Osteoblast (primary cell): Measurements from ENCODE around the gene GAL3ST2. TPM values are rescaled to one million over a fixed set of nuclear protein-coding genes. Genes with fewer than 3 reads are reported as not detected.
"Not testable (repeated sequence)": the region's sequence is repeated elsewhere in the genome, so short reads cannot be mapped to it uniquely, and the experiment has no call there.

Experiments used
- DNase-seq: peaks from one replicate; pipeline ENCODE4 v3.0.0; 2011; ENCODE audit warnings: low spot score, mixed read lengths; ENCODE audit not compliant: insufficient read length; ENCODE audit errors: missing footprints
- H2AFZ ChIP-seq: 2 replicates; pipeline ENCODE4 v1.6.0; 2011; ENCODE audit warnings: mild to moderate bottlenecking, low read length
- H3K27ac ChIP-seq: 2 replicates; pipeline ENCODE4 v1.5.1; 2011; ENCODE audit warnings: mild to moderate bottlenecking, low read depth, low read length, moderate library complexity
- H3K27me3 ChIP-seq: 2 replicates; pipeline ENCODE4 v1.6.0; 2012; ENCODE audit warnings: mild to moderate bottlenecking, control low read depth, inconsistent platforms, low read length, moderate library complexity; ENCODE audit not compliant: insufficient read depth
- H3K36me3 ChIP-seq: 2 replicates; pipeline ENCODE4 v1.5.1; 2011; ENCODE audit warnings: mild to moderate bottlenecking, low read length, control low read depth, moderate library complexity; ENCODE audit not compliant: insufficient read depth
- H3K4me1 ChIP-seq: 2 replicates; pipeline ENCODE4 v1.5.1; 2011; ENCODE audit warnings: mild to moderate bottlenecking, low read length, control low read depth, moderate library complexity; ENCODE audit not compliant: insufficient read depth
- H3K4me2 ChIP-seq: 2 replicates; pipeline ENCODE4 v1.6.0; 2011; ENCODE audit warnings: mild to moderate bottlenecking, low read length; ENCODE audit not compliant: insufficient read depth
- H3K4me3 ChIP-seq: fragments of 200-600 bp; sonication (generic); 3 replicates; pipeline ENCODE4 v1.5.1; 2012; ENCODE audit warnings: mild to moderate bottlenecking, low read length, inconsistent platforms; ENCODE audit not compliant: insufficient read depth
- H3K79me2 ChIP-seq: 2 replicates; pipeline ENCODE4 v1.6.0; 2012; ENCODE audit warnings: mild to moderate bottlenecking, low read length, control low read depth, inconsistent platforms; ENCODE audit not compliant: insufficient read depth
- H3K9me3 ChIP-seq: 2 replicates; pipeline ENCODE4 v1.5.1; 2011; ENCODE audit warnings: low read depth, low read length, control low read depth
- H4K20me1 ChIP-seq: 2 replicates; pipeline ENCODE4 v1.6.0; 2012; ENCODE audit warnings: mild to moderate bottlenecking, low read length, control low read depth; ENCODE audit not compliant: insufficient read depth
- total RNA-seq: library from RNA; depleted of rRNA; stranded (reverse); fragments of >200 nt; gene quantifications from 2 replicates; pipeline ENCODE4 v1.2.3, GENCODE V29; 2012
- TF ChIP-seq, protein P1 (sequence below): IDR thresholded peaks from 2 replicates; pipeline ENCODE4 v1.5.1; 2011; ENCODE audit warnings: mild to moderate bottlenecking, low read depth, low read length, moderate library complexity; ENCODE audit errors: extremely low read depth

Gene GAL3ST2
- total RNA-seq, 1 donor, result 0.36 TPM

GRCh38 chr2:241755166-241755565 is 21.5 kb upstream of the GAL3ST2 start:
- Histone ChIP-seq H3K79me2 (no peaks in the 10 kb centered on the region), H3K9me3 (no peaks in the 10 kb centered on the region), H3K27ac (no peak overlapping the region), H2AFZ (no peak overlapping the region), H3K4me3 (no peak overlapping the region), H4K20me1 (peaks cover 10% of the 10 kb centered on the region), H3K27me3 (no peaks in the 10 kb centered on the region), H3K36me3 (peaks cover 28% of the 10 kb centered on the region), H3K4me2 (no peak overlapping the region), H3K4me1 (no peaks in the 10 kb centered on the region)
- TF ChIP-seq, protein P1, sequence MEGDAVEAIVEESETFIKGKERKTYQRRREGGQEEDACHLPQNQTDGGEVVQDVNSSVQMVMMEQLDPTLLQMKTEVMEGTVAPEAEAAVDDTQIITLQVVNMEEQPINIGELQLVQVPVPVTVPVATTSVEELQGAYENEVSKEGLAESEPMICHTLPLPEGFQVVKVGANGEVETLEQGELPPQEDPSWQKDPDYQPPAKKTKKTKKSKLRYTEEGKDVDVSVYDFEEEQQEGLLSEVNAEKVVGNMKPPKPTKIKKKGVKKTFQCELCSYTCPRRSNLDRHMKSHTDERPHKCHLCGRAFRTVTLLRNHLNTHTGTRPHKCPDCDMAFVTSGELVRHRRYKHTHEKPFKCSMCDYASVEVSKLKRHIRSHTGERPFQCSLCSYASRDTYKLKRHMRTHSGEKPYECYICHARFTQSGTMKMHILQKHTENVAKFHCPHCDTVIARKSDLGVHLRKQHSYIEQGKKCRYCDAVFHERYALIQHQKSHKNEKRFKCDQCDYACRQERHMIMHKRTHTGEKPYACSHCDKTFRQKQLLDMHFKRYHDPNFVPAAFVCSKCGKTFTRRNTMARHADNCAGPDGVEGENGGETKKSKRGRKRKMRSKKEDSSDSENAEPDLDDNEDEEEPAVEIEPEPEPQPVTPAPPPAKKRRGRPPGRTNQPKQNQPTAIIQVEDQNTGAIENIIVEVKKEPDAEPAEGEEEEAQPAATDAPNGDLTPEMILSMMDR, result no peak
- DNase-seq, result peak; percentile 69

DNA sequence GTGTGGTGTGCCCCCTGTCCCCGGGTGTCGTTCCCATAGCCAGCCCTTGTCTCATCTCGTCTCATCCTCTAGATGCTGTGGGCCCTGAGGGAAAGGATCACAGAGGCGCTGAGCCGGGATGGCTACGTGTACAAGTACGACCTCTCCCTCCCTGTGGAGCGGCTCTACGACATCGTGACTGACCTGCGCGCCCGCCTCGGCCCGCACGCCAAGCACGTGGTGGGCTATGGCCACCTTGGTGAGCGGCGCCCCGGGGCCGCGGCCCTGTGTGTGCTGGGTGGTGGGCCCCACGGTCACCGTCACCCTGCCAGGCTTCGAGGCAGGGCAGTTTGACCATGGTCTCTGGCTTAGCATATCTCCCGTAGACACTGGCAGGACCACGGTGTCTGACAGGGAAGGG is 20.8 kb upstream of the GAL3ST2 start:
- TF ChIP-seq, protein P1, result no peak
- H2AFZ ChIP-seq, result no peak overlapping the region

DNA sequence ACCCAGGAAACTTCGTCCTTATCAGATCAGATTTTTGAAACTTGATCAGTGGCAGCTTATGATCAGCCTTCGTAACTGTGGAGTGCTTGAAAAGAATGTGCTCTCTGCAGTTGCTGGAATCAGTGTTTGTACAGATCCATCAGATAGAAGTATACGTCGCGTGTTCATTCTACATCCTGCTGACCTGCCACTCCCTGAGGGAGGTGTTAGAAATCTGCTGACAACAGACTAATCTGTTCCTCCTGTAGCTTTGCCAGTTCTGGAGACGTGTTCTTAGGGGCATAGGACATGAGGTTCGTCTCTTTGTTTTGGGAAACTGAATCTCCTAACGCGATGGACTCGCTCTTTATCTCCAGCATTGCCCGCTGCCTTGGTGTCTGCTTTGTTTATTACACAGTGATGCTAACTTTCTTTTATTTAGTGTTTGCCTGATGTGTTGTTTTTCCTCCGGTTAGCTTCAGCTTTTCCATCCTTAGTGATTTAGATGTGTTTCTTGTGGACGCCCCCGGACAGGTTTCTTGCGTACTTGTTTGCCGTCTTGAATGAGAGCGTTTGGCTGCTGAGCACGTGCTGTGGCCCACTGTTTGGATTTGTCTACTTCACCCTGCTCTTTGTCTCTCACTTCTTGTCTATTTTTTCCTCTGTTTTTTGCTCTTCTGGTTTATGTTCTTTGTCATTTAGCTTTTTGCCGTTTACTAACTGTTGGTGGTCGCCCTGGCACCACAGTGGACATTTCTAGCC is 17.4 kb upstream of the GAL3ST2 start:
- Histone ChIP-seq H2AFZ (no peak overlapping the region), H3K79me2 (no peaks in the 10 kb centered on the region), H3K27me3 (no peaks in the 10 kb centered on the region), H3K4me3 (no peak overlapping the region), H3K4me2 (no peak overlapping the region), H3K36me3 (peaks cover 24% of the 10 kb centered on the region), H3K27ac (no peak overlapping the region), H4K20me1 (peaks cover 18% of the 10 kb centered on the region), H3K4me1 (no peaks in the 10 kb centered on the region), H3K9me3 (peaks cover 2% of the 10 kb centered on the region)
- DNase-seq, result peak; percentile 49
- TF ChIP-seq, protein P1, result no peak

More for the DNA sequence above, 20.8 kb upstream of the GAL3ST2 start:
- H3K9me3 ChIP-seq, result peaks cover 2% of the 10 kb centered on the region
- H3K79me2 ChIP-seq, result no peaks in the 10 kb centered on the region
- no peak overlapping the region for H3K4me2 ChIP-seq
- peaks cover 35% of the 10 kb centered on the region for H3K36me3 ChIP-seq
- peaks cover 16% of the 10 kb centered on the region for H4K20me1 ChIP-seq
- H3K4me1 ChIP-seq, result no peaks in the 10 kb centered on the region
- no peak overlapping the region for H3K4me3 ChIP-seq
- H3K27ac ChIP-seq, result no peak overlapping the region
- no peaks in the 10 kb centered on the region for H3K27me3 ChIP-seq
- no peak for DNase-seq

DNA sequence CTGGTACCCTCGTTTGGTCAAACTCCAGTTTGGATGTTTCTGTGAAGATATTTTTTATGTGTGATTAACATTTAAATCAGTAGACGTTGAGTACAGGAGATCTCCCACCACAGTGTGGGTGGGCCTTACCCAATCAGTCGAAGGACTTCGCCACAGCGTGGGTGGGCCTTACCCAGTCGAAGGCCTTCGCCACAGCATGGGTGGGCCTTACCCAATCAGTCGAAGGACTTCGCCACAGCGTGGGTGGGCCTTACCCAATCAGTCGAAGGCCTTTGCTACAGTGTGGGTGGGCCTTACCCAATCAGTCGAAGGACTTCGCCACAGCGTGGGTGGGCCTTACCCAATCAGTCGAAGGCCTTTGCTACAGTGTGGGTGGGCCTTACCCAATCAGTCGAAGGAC is 16.7 kb upstream of the GAL3ST2 start:
- H3K27ac ChIP-seq, H3K4me3 ChIP-seq, H3K4me1 ChIP-seq, H3K9me3 ChIP-seq, H3K27me3 ChIP-seq, H2AFZ ChIP-seq, H3K79me2 ChIP-seq, DNase-seq, H3K4me2 ChIP-seq: not testable (repeated sequence)
- Histone ChIP-seq H3K36me3 (peaks cover 24% of the 10 kb centered on the region), H4K20me1 (peaks cover 18% of the 10 kb centered on the region)
